NCI-H2196 (cell line): ENCODE results near the gene KCTD4.
A peak's percentile ranks its signal among the peaks of the same experiment; 100 is the strongest.

Experiments used
- DNase-seq: peaks from one replicate; lab custom pipeline; 2025; ENCODE audit not compliant: unreplicated experiment; lab: John Stamatoyannopoulos, UW

Gene KCTD4

GRCh38 chr13:45178349-45179162 is 22.3 kb downstream of the KCTD4 start:
- DNase-seq, result no peak

GRCh38 chr13:45174478-45174877 is 26.4 kb downstream of the KCTD4 start:
- DNase-seq, result no peak

GRCh38 chr13:45168555-45168930 is 32.3 kb downstream of the KCTD4 start:
- DNase-seq, result no peak

- peak; percentile 28 for DNase-seq
Observed at GRCh38 chr13:45167611-45168554, 33.0 kb downstream of the KCTD4 start.

- DNase-seq, result no peak
Observed at GRCh38 chr13:45166858-45167257, 34.0 kb downstream of the KCTD4 start.

GRCh38 chr13:45162821-45163220 is 38.0 kb downstream of the KCTD4 start:
- no peak for DNase-seq

GRCh38 chr13:45162194-45162593 is 38.7 kb downstream of the KCTD4 start:
- no peak for DNase-seq

- DNase-seq, result no peak
Observed at GRCh38 chr13:45156565-45157361, 44.1 kb downstream of the KCTD4 start.

- DNase-seq, result no peak
Observed at GRCh38 chr13:45149964-45150363, 50.9 kb downstream of the KCTD4 start.

GRCh38 chr13:45143346-45143751 is 57.5 kb downstream of the KCTD4 start:
- DNase-seq, result no peak
